HepG2 (cell line): ENCODE measurements around the gene OVOL3. TPM values are rescaled to one million over a fixed set of nuclear protein-coding genes. Genes with fewer than 3 reads are reported as not detected.

Experiments used
- ATF2 ChIP-seq: sonication (generic); formaldehyde crosslinking; IDR thresholded peaks from 2 replicates; pipeline ENCODE4 v1.4.0; 2020; ENCODE audit warnings: missing genetic modification reagents
- ATF7 ChIP-seq, 2 experiments: fragments of 450-650 bp in 1 of 2; sonication (generic) in 1 of 2; formaldehyde crosslinking in 1 of 2; IDR thresholded peaks; 2 replicates each; pipeline versions ENCODE4 v1.4.0 to v1.6.1; 2016 to 2020; ENCODE audit warnings: antibody characterized with exemption in 1 of 2, mild to moderate bottlenecking in 1 of 2, missing genetic modification reagents in 1 of 2
- FOXA3 ChIP-seq: IDR thresholded peaks from 2 replicates; pipeline ENCODE4 v1.6.1; 2016; ENCODE audit warnings: missing genetic modification reagents, missing compliant biosample characterization
- GPN1 ChIP-seq: sonication (generic); formaldehyde crosslinking; IDR thresholded peaks from 2 replicates; pipeline ENCODE4 v1.5.1; 2020; ENCODE audit warnings: missing genetic modification reagents, borderline replicate concordance
- MTA1 ChIP-seq: sonication (generic); formaldehyde crosslinking; IDR thresholded peaks from 2 replicates; pipeline ENCODE4 v1.4.0; 2020; ENCODE audit warnings: missing genetic modification reagents, mild to moderate bottlenecking, borderline replicate concordance
- PAF1 ChIP-seq: IDR thresholded peaks from 2 replicates; pipeline ENCODE4 v1.6.1; 2016; ENCODE audit warnings: missing genetic modification reagents, missing compliant biosample characterization
- PAWR ChIP-seq: sonication (generic); formaldehyde crosslinking; IDR thresholded peaks from 2 replicates; pipeline ENCODE4 v1.4.0; 2020; ENCODE audit warnings: missing genetic modification reagents, mild to moderate bottlenecking, borderline replicate concordance
- PLRG1 ChIP-seq: fragments of 450-650 bp; conservative IDR thresholded peaks from 2 replicates; pipeline ENCODE4 v1.6.1; 2016
- RBM39 ChIP-seq: fragments of 200-400 bp; formaldehyde crosslinking; IDR thresholded peaks from one replicate; pipeline ENCODE4 v1.6.1; 2018; ENCODE audit warnings: antibody characterized with exemption, mild to moderate bottlenecking, low read depth, low read length; ENCODE audit not compliant: poor library complexity, severe bottlenecking
- SCMH1 ChIP-seq: sonication (generic); formaldehyde crosslinking; IDR thresholded peaks from 2 replicates; pipeline ENCODE4 v1.9.0; 2021; ENCODE audit warnings: missing genetic modification reagents, mild to moderate bottlenecking, borderline replicate concordance
- SOX6 ChIP-seq, 2 experiments: fragments of 450-650 bp in 1 of 2; sonication (generic) in 1 of 2; formaldehyde crosslinking in 1 of 2; IDR thresholded peaks; 2 replicates each; pipeline versions ENCODE4 v1.4.0 to v1.6.1; 2017 to 2020; ENCODE audit warnings: antibody characterized with exemption in 1 of 2, mild to moderate bottlenecking in 1 of 2, missing genetic modification reagents in 1 of 2
- SYNCRIP ChIP-seq: fragments of 200-400 bp; formaldehyde crosslinking; IDR thresholded peaks from 2 replicates; pipeline ENCODE4 v1.6.1; 2018; ENCODE audit warnings: mild to moderate bottlenecking, low read depth, low read length; ENCODE audit not compliant: insufficient read depth
- YEATS2 ChIP-seq: sonication (generic); formaldehyde crosslinking; IDR thresholded peaks from 2 replicates; pipeline ENCODE4 v1.4.0; 2020; ENCODE audit warnings: missing genetic modification reagents, borderline replicate concordance
- YEATS4 ChIP-seq: sonication (generic); formaldehyde crosslinking; IDR thresholded peaks from 2 replicates; pipeline ENCODE4 v1.4.0; 2020; ENCODE audit warnings: missing genetic modification reagents, borderline replicate concordance
- ZBTB20 ChIP-seq: sonication (generic); formaldehyde crosslinking; IDR thresholded peaks from 2 replicates; pipeline ENCODE4 v1.8.1; 2023; ENCODE audit warnings: missing genetic modification reagents, low read depth, mild to moderate bottlenecking, borderline replicate concordance
- ZNF235 ChIP-seq: sonication (generic); formaldehyde crosslinking; IDR thresholded peaks from 2 replicates; pipeline ENCODE4 v1.8.1; 2023; ENCODE audit warnings: mild to moderate bottlenecking, missing genetic modification reagents, borderline replicate concordance
- ZNF274 ChIP-seq: sonication (generic); formaldehyde crosslinking; IDR thresholded peaks from 2 replicates; pipeline ENCODE4 v1.5.1; 2020; ENCODE audit warnings: mild to moderate bottlenecking, missing genetic modification reagents
- ZNF589 ChIP-seq: sonication (generic); formaldehyde crosslinking; conservative IDR thresholded peaks from 2 replicates; pipeline ENCODE4 v1.8.0; 2022; ENCODE audit warnings: mild to moderate bottlenecking, moderate library complexity, missing genetic modification reagents
- polyA plus RNA-seq, 8 experiments: library from polyadenylated mRNA; depleted of rRNA in 3 of 8; stranded (reverse) in 7 of 8; unstranded in 1 of 8; fragments of >200 nt; fragmentation: Illumina TruSeq in 4 of 8; extraction: Trizol in 4 of 8; gene quantifications; 2 replicates each; pipeline versions ENCODE4 v1.2.1 to v1.2.3, GENCODE V29; 2011 to 2016; ENCODE audit warnings: low read depth in 4 of 8, missing spikeins in 1 of 8, mixed read lengths in 1 of 8; ENCODE audit not compliant: insufficient read depth in 1 of 8
- total RNA-seq, 5 experiments: library from RNA; depleted of rRNA; stranded (reverse); fragments of >200 nt; fragmentation: Illumina TruSeq; extraction: Trizol; gene quantifications; 2 replicates each; pipeline ENCODE4 v1.2.3, GENCODE V29; 2016; ENCODE audit warnings: low read depth in 1 of 5
- TF ChIP-seq, protein P1 (sequence below): IDR thresholded peaks from 2 replicates; pipeline ENCODE4 v1.6.1; 2016; ENCODE audit warnings: control low read depth
- TF ChIP-seq, protein P2 (sequence below): sonication (generic); formaldehyde crosslinking; conservative IDR thresholded peaks from 2 replicates; pipeline ENCODE4 v1.4.0; 2020; ENCODE audit warnings: mild to moderate bottlenecking, missing genetic modification reagents, moderate library complexity
- TF ChIP-seq, protein P3 (sequence below): sonication (generic); formaldehyde crosslinking; IDR thresholded peaks from 2 replicates; pipeline ENCODE4 v1.9.0; 2021; ENCODE audit warnings: missing genetic modification reagents, borderline replicate concordance

OVOL3 gene
- total and polyA plus RNA-seq, 2 of the 13 experiments (the other 11 are each of a cell fraction or from before 2014, with no cell fraction given) = not detected

DNA sequence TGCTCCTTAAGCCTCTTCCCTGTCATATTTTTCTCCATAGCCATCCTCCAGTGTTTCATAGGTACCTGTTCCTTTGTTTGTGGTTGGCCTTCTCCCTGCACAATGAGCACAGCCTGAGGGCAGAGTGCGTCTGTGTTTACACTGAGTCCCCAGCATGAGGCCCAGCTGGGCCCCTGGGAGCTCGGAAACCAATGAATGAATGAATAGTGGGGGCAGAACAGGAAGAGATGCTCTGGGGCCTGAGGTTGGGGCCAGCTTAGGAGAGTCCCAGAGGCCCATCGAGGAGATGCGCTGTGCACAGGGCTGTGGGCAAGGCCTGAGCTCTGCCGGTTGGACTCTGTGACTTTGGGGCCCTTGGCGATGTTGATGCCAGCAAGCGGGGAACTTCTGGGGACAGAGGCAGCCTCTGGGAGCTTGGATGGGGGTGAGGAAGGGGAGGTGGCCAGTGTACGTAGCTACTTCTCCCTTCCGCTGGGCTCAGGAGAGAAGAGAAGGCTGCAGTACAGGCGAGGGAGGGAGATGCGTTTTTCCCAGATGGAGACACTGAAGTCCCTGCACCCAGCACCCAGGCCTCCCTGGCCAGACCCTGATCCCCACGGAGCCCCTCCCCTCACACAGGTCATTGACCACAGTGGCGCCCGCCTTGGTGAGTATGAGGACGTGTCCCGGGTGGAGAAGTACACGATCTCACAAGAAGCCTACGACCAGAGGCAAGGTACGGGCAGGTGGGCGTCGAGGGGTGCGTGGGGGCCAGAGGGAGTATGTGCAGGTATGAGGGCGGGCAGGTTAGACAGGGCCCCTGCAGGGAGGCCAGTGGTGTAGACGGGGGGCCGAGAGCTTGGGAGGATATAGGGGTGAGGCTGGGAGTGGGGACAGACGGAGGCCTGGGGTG is 9.4 kb downstream of the OVOL3 start (continued):
- no peak for TF ChIP-seq ZBTB20 (CRISPR knock-in tag)
- no peak for TF ChIP-seq RBM39
- TF ChIP-seq PLRG1 = no peak
- TF ChIP-seq YEATS2 (CRISPR knock-in tag) = peak; percentile 66; the same call in 1 of the 2 replicates
- no peak for TF ChIP-seq SYNCRIP
- TF ChIP-seq YEATS4 (CRISPR knock-in tag) = peak; percentile 90
- peak; percentile 80 for TF ChIP-seq ATF2 (CRISPR knock-in tag)
- no peak for TF ChIP-seq SOX6 (IDR thresholded peaks at IDR 0.05)
- peak; percentile 98 for TF ChIP-seq SOX6 (CRISPR knock-in tag; IDR thresholded peaks at IDR 0.05)
- no peak for TF ChIP-seq PAF1 (CRISPR knock-in tag)
- no peak for TF ChIP-seq ATF7 (IDR thresholded peaks at IDR 0.05)
- TF ChIP-seq ATF7 (CRISPR knock-in tag; IDR thresholded peaks at IDR 0.05) = 0 out of 2 replicates have a peak, but pooled peaks have one; percentile 38
- peak; percentile 97 for TF ChIP-seq FOXA3 (CRISPR knock-in tag)
- TF ChIP-seq ZNF274 = no peak
- TF ChIP-seq SCMH1 (CRISPR knock-in tag) = no peak
- TF ChIP-seq PAWR (CRISPR knock-in tag) = no peak
- TF ChIP-seq, protein P1, sequence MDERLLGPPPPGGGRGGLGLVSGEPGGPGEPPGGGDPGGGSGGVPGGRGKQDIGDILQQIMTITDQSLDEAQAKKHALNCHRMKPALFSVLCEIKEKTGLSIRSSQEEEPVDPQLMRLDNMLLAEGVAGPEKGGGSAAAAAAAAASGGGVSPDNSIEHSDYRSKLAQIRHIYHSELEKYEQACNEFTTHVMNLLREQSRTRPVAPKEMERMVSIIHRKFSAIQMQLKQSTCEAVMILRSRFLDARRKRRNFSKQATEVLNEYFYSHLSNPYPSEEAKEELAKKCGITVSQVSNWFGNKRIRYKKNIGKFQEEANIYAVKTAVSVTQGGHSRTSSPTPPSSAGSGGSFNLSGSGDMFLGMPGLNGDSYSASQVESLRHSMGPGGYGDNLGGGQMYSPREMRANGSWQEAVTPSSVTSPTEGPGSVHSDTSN (CRISPR knock-in tag) = no peak
- TF ChIP-seq, protein P2, sequence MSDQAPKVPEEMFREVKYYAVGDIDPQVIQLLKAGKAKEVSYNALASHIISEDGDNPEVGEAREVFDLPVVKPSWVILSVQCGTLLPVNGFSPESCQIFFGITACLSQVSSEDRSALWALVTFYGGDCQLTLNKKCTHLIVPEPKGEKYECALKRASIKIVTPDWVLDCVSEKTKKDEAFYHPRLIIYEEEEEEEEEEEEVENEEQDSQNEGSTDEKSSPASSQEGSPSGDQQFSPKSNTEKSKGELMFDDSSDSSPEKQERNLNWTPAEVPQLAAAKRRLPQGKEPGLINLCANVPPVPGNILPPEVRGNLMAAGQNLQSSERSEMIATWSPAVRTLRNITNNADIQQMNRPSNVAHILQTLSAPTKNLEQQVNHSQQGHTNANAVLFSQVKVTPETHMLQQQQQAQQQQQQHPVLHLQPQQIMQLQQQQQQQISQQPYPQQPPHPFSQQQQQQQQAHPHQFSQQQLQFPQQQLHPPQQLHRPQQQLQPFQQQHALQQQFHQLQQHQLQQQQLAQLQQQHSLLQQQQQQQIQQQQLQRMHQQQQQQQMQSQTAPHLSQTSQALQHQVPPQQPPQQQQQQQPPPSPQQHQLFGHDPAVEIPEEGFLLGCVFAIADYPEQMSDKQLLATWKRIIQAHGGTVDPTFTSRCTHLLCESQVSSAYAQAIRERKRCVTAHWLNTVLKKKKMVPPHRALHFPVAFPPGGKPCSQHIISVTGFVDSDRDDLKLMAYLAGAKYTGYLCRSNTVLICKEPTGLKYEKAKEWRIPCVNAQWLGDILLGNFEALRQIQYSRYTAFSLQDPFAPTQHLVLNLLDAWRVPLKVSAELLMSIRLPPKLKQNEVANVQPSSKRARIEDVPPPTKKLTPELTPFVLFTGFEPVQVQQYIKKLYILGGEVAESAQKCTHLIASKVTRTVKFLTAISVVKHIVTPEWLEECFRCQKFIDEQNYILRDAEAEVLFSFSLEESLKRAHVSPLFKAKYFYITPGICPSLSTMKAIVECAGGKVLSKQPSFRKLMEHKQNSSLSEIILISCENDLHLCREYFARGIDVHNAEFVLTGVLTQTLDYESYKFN = peak; percentile 99
- no peak for TF ChIP-seq ZNF235 (CRISPR knock-in tag)
- peak; percentile 64 for TF ChIP-seq ZNF589 (CRISPR knock-in tag)
- TF ChIP-seq, protein P3, sequence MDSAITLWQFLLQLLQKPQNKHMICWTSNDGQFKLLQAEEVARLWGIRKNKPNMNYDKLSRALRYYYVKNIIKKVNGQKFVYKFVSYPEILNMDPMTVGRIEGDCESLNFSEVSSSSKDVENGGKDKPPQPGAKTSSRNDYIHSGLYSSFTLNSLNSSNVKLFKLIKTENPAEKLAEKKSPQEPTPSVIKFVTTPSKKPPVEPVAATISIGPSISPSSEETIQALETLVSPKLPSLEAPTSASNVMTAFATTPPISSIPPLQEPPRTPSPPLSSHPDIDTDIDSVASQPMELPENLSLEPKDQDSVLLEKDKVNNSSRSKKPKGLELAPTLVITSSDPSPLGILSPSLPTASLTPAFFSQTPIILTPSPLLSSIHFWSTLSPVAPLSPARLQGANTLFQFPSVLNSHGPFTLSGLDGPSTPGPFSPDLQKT (CRISPR knock-in tag) = no peak
- TF ChIP-seq GPN1 (CRISPR knock-in tag) = no peak
- peak; percentile 22; the same call in 1 of the 2 replicates for TF ChIP-seq MTA1 (CRISPR knock-in tag)
